GM12875 (cell line): ENCODE data around the gene SMOC1.

Experiments used
- H3K4me3 ChIP-seq: one replicate; pipeline ENCODE4 v1.5.1; 2011; ENCODE audit warnings: low read depth, low read length, control low read depth
- CTCF ChIP-seq: IDR thresholded peaks from 2 replicates; pipeline ENCODE4 v1.5.1; 2011; ENCODE audit warnings: low read depth, mild to moderate bottlenecking, control low read depth, inconsistent platforms, low read length, moderate library complexity, borderline replicate concordance; ENCODE audit not compliant: insufficient read depth

The SMOC1 gene

GRCh38 chr14:69882915-69883314, 3.7 kb downstream of the SMOC1 start:
- TF ChIP-seq CTCF = no peak
- no peak overlapping the region for H3K4me3 ChIP-seq

GRCh38 chr14:69886453-69887242, 7.4 kb downstream of the SMOC1 start:
- H3K4me3 ChIP-seq = no peak overlapping the region
- no peak for TF ChIP-seq CTCF

GRCh38 chr14:69887740-69888657, 8.8 kb downstream of the SMOC1 start:
- no peak for TF ChIP-seq CTCF
- H3K4me3 ChIP-seq = no peak overlapping the region

- no peak for TF ChIP-seq CTCF
- H3K4me3 ChIP-seq = no peak overlapping the region
Measured at GRCh38 chr14:69891422-69891821, 12.2 kb downstream of the SMOC1 start.

GRCh38 chr14:69895109-69895508, 15.9 kb downstream of the SMOC1 start:
- TF ChIP-seq CTCF = no peak
- no peak overlapping the region for H3K4me3 ChIP-seq

GRCh38 chr14:69896080-69896479, 16.9 kb downstream of the SMOC1 start:
- no peak for TF ChIP-seq CTCF
- no peak overlapping the region for H3K4me3 ChIP-seq
